HCT116 (cell line): ENCODE measurements around the gene RPL18. TPM values are rescaled to one million over a fixed set of nuclear protein-coding genes. Genes with fewer than 3 reads are reported as not detected.

ENCODE experiments used
- ATAC-seq: fragments of 200-7000 bp; cut with Tn5 transposase; 2 replicates; pipeline ENCODE4 v1.9.1; 2020; ENCODE audit warnings: mild to moderate bottlenecking, moderate library complexity
- BruUV-seq: library from RNA; stranded (reverse); fragments of 400-500 nt; replicated peaks from 2 replicates; lab custom pipeline; 2021; lab: Mats Ljungman, UMichigan
- CTCF ChIA-PET: fragments of 300-600 bp; sonication (Branson Sonifier 250); formaldehyde crosslinking; loops from one replicate; lab custom pipeline; 2021; ENCODE audit warnings: antibody characterized with exemption; lab: Charles Lee
- POLR2A ChIA-PET: fragments of 300-600, 350-600 bp; sonication (Branson Sonifier 250); formaldehyde crosslinking; loops from one replicate; lab custom pipeline; 2021; ENCODE audit warnings: antibody characterized with exemption; lab: Charles Lee
- RAD21 ChIA-PET, 2 experiments: fragments of 300-600 bp; sonication (Branson Sonifier 250); formaldehyde crosslinking; loops; one replicate each; lab custom pipeline; 2023; ENCODE audit warnings: low total read pairs in 2 of 2; ENCODE audit not compliant: uncharacterized antibody in 2 of 2, unreplicated experiment in 2 of 2, low non-redundant PET in 1 of 2; lab: Charles Lee
- DNase-seq: peaks from one replicate; pipeline ENCODE4 v3.0.0-alpha.2; 2010; ENCODE audit warnings: low read depth, low spot score
- H2AFZ ChIP-seq: fragments of 200-600 bp; shearing (Covaris generic), sonication (generic); 2 replicates; pipeline ENCODE4 v1.6.1; 2017; ENCODE audit warnings: low read depth, mixed run types, mixed read lengths, antibody characterized with exemption, low read length; ENCODE audit not compliant: poor library complexity, severe bottlenecking
- H3K27ac ChIP-seq: 2 replicates; pipeline ENCODE4 v1.5.1; 2012; ENCODE audit warnings: low read depth, low read length
- H3K27me3 ChIP-seq: fragments of 200-600 bp; sonication (generic); 2 replicates; pipeline ENCODE4 v1.6.1; 2016; ENCODE audit warnings: mixed run types, low read length, mixed read lengths; ENCODE audit not compliant: insufficient read depth
- H3K36me3 ChIP-seq, 2 experiments: fragments of 200-500 bp in 1 of 2; fragments of 200-600 bp in 1 of 2; sonication (Bioruptor generic) in 1 of 2; sonication (generic) in 1 of 2; 2 replicates each; pipeline versions ENCODE4 v1.5.1 to v1.6.1; 2014 to 2016; ENCODE audit warnings: low read length in 2 of 2, inconsistent platforms in 1 of 2, mixed read lengths in 1 of 2, mixed run types in 1 of 2; ENCODE audit not compliant: insufficient read depth in 2 of 2, control insufficient read depth in 1 of 2
- H3K4me1 ChIP-seq, 2 experiments: fragments of 200-600 bp in 1 of 2; sonication (generic) in 1 of 2; 2 replicates each; pipeline versions ENCODE4 v1.5.1 to v1.6.1; 2012 to 2017; ENCODE audit warnings: low read length in 2 of 2, inconsistent platforms in 1 of 2, mild to moderate bottlenecking in 1 of 2, mixed read lengths in 1 of 2, mixed run types in 1 of 2, moderate library complexity in 1 of 2; ENCODE audit not compliant: insufficient read depth in 2 of 2, control insufficient read depth in 1 of 2
- H3K4me2 ChIP-seq: fragments of 200-600 bp; sonication (generic); 2 replicates; pipeline ENCODE4 v1.6.1; 2017; ENCODE audit warnings: mixed run types, low read length, mixed read lengths
- H3K4me3 ChIP-seq, 2 experiments: fragments of 200-600 bp in 1 of 2; sonication (generic) in 1 of 2; replicated peaks in 1 of 2; 2 replicates each; pipeline ENCODE4 v1.5.1; 2011 to 2016; ENCODE audit warnings: low read length in 2 of 2, control low read depth in 1 of 2, low read depth in 1 of 2, mild to moderate bottlenecking in 1 of 2, mixed read lengths in 1 of 2, mixed run types in 1 of 2
- H3K79me2 ChIP-seq: fragments of 200-600 bp; sonication (generic); 2 replicates; pipeline ENCODE4 v1.6.1; 2017; ENCODE audit warnings: mild to moderate bottlenecking, mixed run types, low read length, moderate library complexity, mixed read lengths; ENCODE audit not compliant: insufficient read depth
- H3K9ac ChIP-seq: fragments of 200-600 bp; sonication (generic); 2 replicates; pipeline ENCODE4 v1.6.1; 2016; ENCODE audit warnings: low read length, mixed read lengths
- H3K9me2 ChIP-seq: fragments of 200-600 bp; sonication (generic), shearing (Covaris generic); 2 replicates; pipeline ENCODE4 v1.6.1; 2017; ENCODE audit warnings: mixed run types, mild to moderate bottlenecking, moderate library complexity; ENCODE audit not compliant: insufficient read depth
- H3K9me3 ChIP-seq, 2 experiments: fragments of 200-500 bp in 1 of 2; fragments of 200-600 bp in 1 of 2; sonication (Bioruptor generic) in 1 of 2; sonication (generic) in 1 of 2; 2 replicates each; pipeline ENCODE4 v1.6.1; 2014 to 2017; ENCODE audit warnings: low read length in 2 of 2, mixed read lengths in 2 of 2, inconsistent platforms in 1 of 2, low read depth in 1 of 2, mild to moderate bottlenecking in 1 of 2, mixed run types in 1 of 2, moderate library complexity in 1 of 2; ENCODE audit not compliant: control insufficient read depth in 1 of 2, insufficient read depth in 1 of 2
- H4K20me1 ChIP-seq: fragments of 200-600 bp; sonication (generic), shearing (Covaris generic); 2 replicates; pipeline ENCODE4 v1.6.1; 2017; ENCODE audit warnings: mixed run types, mild to moderate bottlenecking, moderate library complexity; ENCODE audit not compliant: insufficient read depth
- CEBPB ChIP-seq: IDR thresholded peaks from 2 replicates; pipeline ENCODE4 v1.6.1; 2012; ENCODE audit warnings: low read depth
- CTCF ChIP-seq, 3 experiments: fragments of 200-600 bp in 1 of 3; sonication (generic) in 1 of 3; IDR thresholded peaks in 2 of 3; conservative IDR thresholded peaks in 1 of 3; 2 replicates each; pipeline ENCODE4 v1.5.1; 2012 to 2017; ENCODE audit warnings: low read depth in 2 of 3, low read length in 2 of 3, antibody characterized with exemption in 1 of 3, borderline replicate concordance in 1 of 3, control low read depth in 1 of 3, mild to moderate bottlenecking in 1 of 3, mixed read lengths in 1 of 3, mixed run types in 1 of 3, moderate library complexity in 1 of 3; ENCODE audit not compliant: insufficient read depth in 1 of 3
- EGR1 ChIP-seq: IDR thresholded peaks from 2 replicates; pipeline ENCODE4 v1.6.1; 2012; ENCODE audit warnings: low read depth
- ELF1 ChIP-seq: IDR thresholded peaks from 2 replicates; pipeline ENCODE4 v1.6.1; 2012; ENCODE audit warnings: low read depth, borderline replicate concordance
- EZH2 ChIP-seq: fragments of 200-600 bp; sonication (generic); IDR thresholded peaks from 2 replicates; pipeline ENCODE4 v1.6.1; 2017; ENCODE audit warnings: antibody characterized with exemption, mixed run types
- JUND ChIP-seq: IDR thresholded peaks from 2 replicates; pipeline ENCODE4 v1.6.1; 2012
- POLR2A ChIP-seq: IDR thresholded peaks from 2 replicates; pipeline ENCODE4 v1.7.0; 2011; ENCODE audit warnings: borderline replicate concordance; ENCODE audit not compliant: insufficient read depth, insufficient read length; ENCODE audit errors: extremely low read depth
- RAD21 ChIP-seq: IDR thresholded peaks from 2 replicates; pipeline ENCODE4 v1.6.1; 2012; ENCODE audit warnings: low read depth, mild to moderate bottlenecking
- SIN3A ChIP-seq: IDR thresholded peaks from 2 replicates; pipeline ENCODE4 v1.6.1; 2012; ENCODE audit warnings: low read depth
- ZNF274 ChIP-seq: fragments of 200-500 bp; sonication (Bioruptor generic); IDR thresholded peaks from 2 replicates; pipeline ENCODE4 v1.6.1; 2014; ENCODE audit warnings: mild to moderate bottlenecking, low read depth, low read length, inconsistent platforms
- intact Hi-C: fragments of 100-400 bp; cut with micrococcal nuclease; formaldehyde crosslinking; loops from 2 replicates; pipeline ENCODE4 v1.10.0; 2022
- total RNA-seq: library from RNA; stranded (reverse); gene quantifications from one replicate; pipeline ENCODE4 v1.2.1, GENCODE V29; 2021; ENCODE audit not compliant: unreplicated experiment
- TF ChIP-seq, protein P1 (sequence below): IDR thresholded peaks from 2 replicates; pipeline ENCODE4 v1.6.1; 2012; ENCODE audit warnings: low read depth
- TF ChIP-seq, protein P2 (sequence below): IDR thresholded peaks from 2 replicates; pipeline ENCODE4 v1.6.1; 2011; ENCODE audit warnings: mild to moderate bottlenecking, low read length, moderate library complexity; ENCODE audit not compliant: insufficient replicate concordance; ENCODE audit errors: extremely low read depth
- TF ChIP-seq, protein P3 (sequence below): IDR thresholded peaks from 2 replicates; pipeline ENCODE4 v1.6.1; 2012
- TF ChIP-seq, protein P4 (sequence below): IDR thresholded peaks from 2 replicates; pipeline ENCODE4 v1.6.1; 2012

RPL18 gene
- total RNA-seq, 1 experiment from 2014 or later = 2,006 TPM

DNA sequence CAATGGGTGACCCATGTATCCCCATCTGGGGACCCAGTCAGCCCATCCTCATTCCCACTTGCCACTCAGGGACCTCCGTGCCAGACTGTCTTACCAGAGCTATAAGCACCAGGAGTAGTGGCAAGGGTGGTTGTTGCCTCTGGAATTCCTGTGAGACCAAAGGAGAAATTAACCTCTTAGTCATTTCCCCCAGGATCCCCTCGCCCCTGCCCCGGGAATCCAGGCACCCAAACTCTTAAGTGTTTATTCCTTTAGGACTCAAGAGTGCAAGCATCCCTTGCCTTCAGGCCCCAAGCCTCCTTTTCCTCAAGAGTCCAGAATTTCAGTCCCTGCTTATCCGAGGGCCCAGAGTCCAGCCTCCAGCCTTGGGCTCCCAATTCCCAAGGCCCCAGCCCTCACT lies 44.7 kb upstream of the RPL18 start (continued):
- TF ChIP-seq, protein P1, sequence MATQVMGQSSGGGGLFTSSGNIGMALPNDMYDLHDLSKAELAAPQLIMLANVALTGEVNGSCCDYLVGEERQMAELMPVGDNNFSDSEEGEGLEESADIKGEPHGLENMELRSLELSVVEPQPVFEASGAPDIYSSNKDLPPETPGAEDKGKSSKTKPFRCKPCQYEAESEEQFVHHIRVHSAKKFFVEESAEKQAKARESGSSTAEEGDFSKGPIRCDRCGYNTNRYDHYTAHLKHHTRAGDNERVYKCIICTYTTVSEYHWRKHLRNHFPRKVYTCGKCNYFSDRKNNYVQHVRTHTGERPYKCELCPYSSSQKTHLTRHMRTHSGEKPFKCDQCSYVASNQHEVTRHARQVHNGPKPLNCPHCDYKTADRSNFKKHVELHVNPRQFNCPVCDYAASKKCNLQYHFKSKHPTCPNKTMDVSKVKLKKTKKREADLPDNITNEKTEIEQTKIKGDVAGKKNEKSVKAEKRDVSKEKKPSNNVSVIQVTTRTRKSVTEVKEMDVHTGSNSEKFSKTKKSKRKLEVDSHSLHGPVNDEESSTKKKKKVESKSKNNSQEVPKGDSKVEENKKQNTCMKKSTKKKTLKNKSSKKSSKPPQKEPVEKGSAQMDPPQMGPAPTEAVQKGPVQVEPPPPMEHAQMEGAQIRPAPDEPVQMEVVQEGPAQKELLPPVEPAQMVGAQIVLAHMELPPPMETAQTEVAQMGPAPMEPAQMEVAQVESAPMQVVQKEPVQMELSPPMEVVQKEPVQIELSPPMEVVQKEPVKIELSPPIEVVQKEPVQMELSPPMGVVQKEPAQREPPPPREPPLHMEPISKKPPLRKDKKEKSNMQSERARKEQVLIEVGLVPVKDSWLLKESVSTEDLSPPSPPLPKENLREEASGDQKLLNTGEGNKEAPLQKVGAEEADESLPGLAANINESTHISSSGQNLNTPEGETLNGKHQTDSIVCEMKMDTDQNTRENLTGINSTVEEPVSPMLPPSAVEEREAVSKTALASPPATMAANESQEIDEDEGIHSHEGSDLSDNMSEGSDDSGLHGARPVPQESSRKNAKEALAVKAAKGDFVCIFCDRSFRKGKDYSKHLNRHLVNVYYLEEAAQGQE = no peak
- TF ChIP-seq JUND (no peak), EZH2 (no peak), RAD21 (no peak), SIN3A (no peak), ELF1 (no peak)

- Histone ChIP-seq H3K9me2 (no peaks in the 10 kb centered on the region), H3K4me2 (no peak overlapping the region), H3K9me3 (no peaks in the 10 kb centered on the region), H2AFZ (no peak overlapping the region), H3K4me3 (no peak overlapping the region), H3K4me1 (peaks cover 2 to 24% of the 10 kb centered on the region in 2 experiments; a peak in 3 of 4 replicates), H4K20me1 (no peaks in the 10 kb centered on the region), H3K27ac (peak overlapping the region; percentile 23; the same call in 1 of the 2 replicates), H3K9ac (no peak overlapping the region), H3K79me2 (no peaks in the 10 kb centered on the region), H3K27me3 (no peaks in the 10 kb centered on the region), H3K36me3 (no peaks in the 10 kb centered on the region)
- no peak for DNase-seq
- ChIA-PET CTCF (no interaction called here), POLR2A (no interaction called here), RAD21 (no interaction called here)
- ATAC-seq = no peak
- intact Hi-C loops = no loop called here
- BruUV-seq = no TSS peak
- TF ChIP-seq CTCF (IDR thresholded peaks at IDR 0.05 in 2 of 3, conservative IDR thresholded peaks at IDR 0.05 in 1 of 3; ENCODE audit: borderline replicate concordance in 1 of 3, insufficient read depth in 1 of 3, low read depth in 2 of 3, low read length in 2 of 3) (no peak), POLR2A (no peak), JUND (no peak), ELF1 (no peak), CEBPB (no peak), RAD21 (no peak), ZNF274 (no peak), EGR1 (no peak), EZH2 (no peak)
- TF ChIP-seq, protein P2, sequence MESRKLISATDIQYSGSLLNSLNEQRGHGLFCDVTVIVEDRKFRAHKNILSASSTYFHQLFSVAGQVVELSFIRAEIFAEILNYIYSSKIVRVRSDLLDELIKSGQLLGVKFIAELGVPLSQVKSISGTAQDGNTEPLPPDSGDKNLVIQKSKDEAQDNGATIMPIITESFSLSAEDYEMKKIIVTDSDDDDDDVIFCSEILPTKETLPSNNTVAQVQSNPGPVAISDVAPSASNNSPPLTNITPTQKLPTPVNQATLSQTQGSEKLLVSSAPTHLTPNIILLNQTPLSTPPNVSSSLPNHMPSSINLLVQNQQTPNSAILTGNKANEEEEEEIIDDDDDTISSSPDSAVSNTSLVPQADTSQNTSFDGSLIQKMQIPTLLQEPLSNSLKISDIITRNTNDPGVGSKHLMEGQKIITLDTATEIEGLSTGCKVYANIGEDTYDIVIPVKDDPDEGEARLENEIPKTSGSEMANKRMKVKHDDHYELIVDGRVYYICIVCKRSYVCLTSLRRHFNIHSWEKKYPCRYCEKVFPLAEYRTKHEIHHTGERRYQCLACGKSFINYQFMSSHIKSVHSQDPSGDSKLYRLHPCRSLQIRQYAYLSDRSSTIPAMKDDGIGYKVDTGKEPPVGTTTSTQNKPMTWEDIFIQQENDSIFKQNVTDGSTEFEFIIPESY = no peak
- TF ChIP-seq, protein P3, sequence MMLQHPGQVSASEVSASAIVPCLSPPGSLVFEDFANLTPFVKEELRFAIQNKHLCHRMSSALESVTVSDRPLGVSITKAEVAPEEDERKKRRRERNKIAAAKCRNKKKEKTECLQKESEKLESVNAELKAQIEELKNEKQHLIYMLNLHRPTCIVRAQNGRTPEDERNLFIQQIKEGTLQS = no peak
- TF ChIP-seq, protein P4, sequence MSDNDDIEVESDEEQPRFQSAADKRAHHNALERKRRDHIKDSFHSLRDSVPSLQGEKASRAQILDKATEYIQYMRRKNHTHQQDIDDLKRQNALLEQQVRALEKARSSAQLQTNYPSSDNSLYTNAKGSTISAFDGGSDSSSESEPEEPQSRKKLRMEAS = no peak
Measured at GRCh38 chr19:48661711-48662090, 42.7 kb upstream of the RPL18 start.
